Measurements from ENCODE around the gene ZNF668. TPM values are rescaled to one million over a fixed set of nuclear protein-coding genes. Genes with fewer than 3 reads are reported as not detected.

Gene ZNF668
- total and polyA plus RNA-seq, 12 donors = 2.4 to 29.5 (median 11.5) TPM

DNA sequence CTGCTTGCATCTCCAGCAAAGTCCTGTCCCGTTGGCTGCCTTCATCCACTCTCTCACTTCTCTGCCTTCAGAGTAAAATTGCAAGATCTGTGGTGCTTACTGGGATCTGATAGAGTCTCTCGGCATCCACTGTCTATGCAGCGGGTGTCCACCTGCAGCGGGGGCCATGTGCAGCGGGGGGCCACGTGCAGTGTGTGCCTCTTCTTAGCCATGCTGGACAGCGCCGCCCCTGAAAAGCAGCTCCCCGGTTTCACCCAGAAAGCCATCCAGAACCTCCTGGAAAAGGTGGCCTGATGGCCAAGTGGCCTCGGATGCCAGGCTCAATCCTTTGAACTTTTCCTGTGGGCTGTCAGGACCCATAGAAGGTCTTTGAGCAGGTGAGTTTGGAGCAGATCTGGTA is 31.2 kb downstream of the ZNF668 start:
- H3K36me3 ChIP-seq (replicated peaks in 1 of 2) = peaks cover 0 to 28% of the 10 kb centered on the region in 2 donors
- H3K27ac ChIP-seq = no peak overlapping the region
- no peaks in the 10 kb centered on the region for H3K27me3 ChIP-seq
- DNase-seq = no peak
- intact Hi-C loops (cut with DNase I) = loop anchor here (5.0 to 10.0 kb wide), 2 partner anchors 56 to 58 kb away; partner anchors contain the start of gene HSD3B7 (in 2 of the 2)
- no peak overlapping the region for H3K4me3 ChIP-seq
- H3K4me1 ChIP-seq (replicated peaks in 1 of 2) = peaks cover 0 to 4% of the 10 kb centered on the region in 2 donors
- no peaks in the 10 kb centered on the region for H3K9me3 ChIP-seq (replicated peaks in 1 of 3)
- TF ChIP-seq POLR2A (IDR thresholded peaks at IDR 0.05) = no peak
- no peak for TF ChIP-seq CTCF (IDR thresholded peaks at IDR 0.05)
- 84 to 86% (median 86%) methylated on average over 4 to 10 of the region's 10 CpGs; no CpG with 5 or more reads in 1 of the 4 donors for WGBS, 4 donors

DNA sequence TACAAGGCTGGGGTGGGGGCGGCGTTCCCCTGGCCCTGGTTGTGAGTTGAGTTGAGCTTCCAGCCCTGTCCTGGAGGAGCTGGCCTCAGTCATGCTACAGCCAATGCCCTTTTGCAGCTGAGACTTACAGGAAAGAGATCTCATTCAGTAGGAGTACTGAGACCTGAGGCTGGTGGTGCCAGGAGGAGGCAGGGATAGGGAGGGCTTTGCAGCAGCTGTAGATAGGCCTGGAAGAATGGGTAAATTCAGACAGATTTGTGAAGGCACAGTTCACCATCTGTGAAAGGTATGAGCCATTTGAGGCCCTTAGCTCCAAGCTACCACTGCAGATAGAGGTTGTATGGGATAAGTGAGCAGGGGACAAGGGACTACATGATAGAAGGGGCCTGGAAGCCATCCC is 35.0 kb downstream of the ZNF668 start:
- WGBS, 4 donors = 100% methylated on average over 2 of the region's 2 CpGs; no CpG with 5 or more reads in 2 of the 4 donors

DNA sequence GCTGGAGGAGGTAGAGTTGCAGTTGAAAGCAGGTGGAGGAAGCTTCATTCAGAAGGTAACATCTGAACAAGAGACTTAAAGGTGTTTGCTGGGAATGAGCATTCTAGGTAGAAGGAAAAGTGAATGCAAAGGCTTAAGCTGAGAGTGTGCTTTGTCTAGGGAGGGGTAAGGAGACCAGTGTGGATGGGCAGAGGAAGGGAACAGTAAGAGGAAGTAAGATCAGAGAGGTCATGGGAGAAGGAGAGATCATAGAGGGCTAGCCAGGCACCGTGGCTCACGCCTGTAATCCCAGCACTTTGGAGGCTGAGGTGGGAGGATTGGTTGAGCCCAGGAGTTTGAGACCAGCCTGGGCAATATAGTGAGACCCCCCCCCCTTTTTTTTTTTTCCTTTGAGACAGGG is 37.3 kb downstream of the ZNF668 start:
- 41 to 82% (median 59%) methylated on average over 2 of the region's 2 CpGs for whole genome bisulfite sequencing, 4 donors
- Histone ChIP-seq H3K9me3 (replicated peaks in 1 of 3) (no peaks in the 10 kb centered on the region), H3K36me3 (replicated peaks in 1 of 2) (peaks cover 0 to 52% of the 10 kb centered on the region in 2 donors), H3K27me3 (no peaks in the 10 kb centered on the region), H3K4me1 (replicated peaks in 1 of 2) (peaks cover 5 to 8% of the 10 kb centered on the region in 2 donors), H3K4me3 (no peak overlapping the region), H3K27ac (no peak overlapping the region)
- intact Hi-C loops (cut with DNase I) = no loop called here
- TF ChIP-seq POLR2A (IDR thresholded peaks at IDR 0.05) (no peak), CTCF (IDR thresholded peaks at IDR 0.05) (no peak)
- no peak for DNase-seq

More for the DNA sequence above, 35.0 kb downstream of the ZNF668 start:
- H3K27ac ChIP-seq = no peak overlapping the region
- no peak overlapping the region for H3K4me3 ChIP-seq
- no peaks in the 10 kb centered on the region for H3K27me3 ChIP-seq
- intact Hi-C loops (cut with DNase I) = no loop called here
- TF ChIP-seq CTCF (IDR thresholded peaks at IDR 0.05) (no peak), POLR2A (IDR thresholded peaks at IDR 0.05) (no peak)
- no peak for DNase-seq
- peaks cover 5 to 12% of the 10 kb centered on the region in 2 donors for H3K4me1 ChIP-seq (replicated peaks in 1 of 2)
- H3K36me3 ChIP-seq (replicated peaks in 1 of 2) = peaks cover 0 to 52% of the 10 kb centered on the region in 2 donors
- H3K9me3 ChIP-seq (replicated peaks in 1 of 3) = no peaks in the 10 kb centered on the region

GRCh38 chr16:31033709-31034492 is 40.1 kb downstream of the ZNF668 start:
- 0 to 2% (median 1%) methylated on average over 27 to 47 of the region's 47 CpGs for WGBS, 4 donors
- H3K4me3 ChIP-seq = peak overlapping the region; percentile 37 to 73 (median 70)
- intact Hi-C loops (cut with DNase I) = no loop called here
- DNase-seq = peak; percentile 89 to 96 (median 94)
- no peaks in the 10 kb centered on the region for H3K9me3 ChIP-seq (replicated peaks in 1 of 3)
- peaks cover 5 to 8% of the 10 kb centered on the region in 2 donors for H3K4me1 ChIP-seq (replicated peaks in 1 of 2)
- no peaks in the 10 kb centered on the region for H3K27me3 ChIP-seq
- H3K27ac ChIP-seq = peak overlapping the region; percentile 77 to 98 (median 80)
- peak in 1 of 6 experiments; percentile 1 for TF ChIP-seq CTCF (IDR thresholded peaks at IDR 0.05)
- TF ChIP-seq POLR2A (IDR thresholded peaks at IDR 0.05) = peak in 1 of 2 donors; percentile 66
- peaks cover 0 to 34% of the 10 kb centered on the region in 2 donors for H3K36me3 ChIP-seq (replicated peaks in 1 of 2)
